ENCODE measurements around the gene SLC14A1.

The SLC14A1 gene

GRCh38 chr18:45723567-45724355 lies at the start of gene SLC14A1:
TSS of gene SLC14A1 (plus strand) at chr18:45724181. CDS start at chr18:45730321, 6,140 bp downstream.
- no peaks in the 10 kb centered on the region for H3K4me1 ChIP-seq
- no peak within 1 kb of the TSS for H3K4me3 ChIP-seq
- H3K9me3 ChIP-seq: no peaks in the 10 kb centered on the region
- peaks cover 6% of the 10 kb centered on the region; the same call in 1 of the 2 replicates for H3K27me3 ChIP-seq (ENCODE audit: low read depth)
- in situ Hi-C loops (cut with MboI; ENCODE audit: low sequenced_read_pairs): no loop called here
- no peaks in the 10 kb centered on the region for H3K36me3 ChIP-seq (replicated peaks)
- no peak for DNase-seq (ENCODE audit: low spot score in 2 of 2)

DNA sequence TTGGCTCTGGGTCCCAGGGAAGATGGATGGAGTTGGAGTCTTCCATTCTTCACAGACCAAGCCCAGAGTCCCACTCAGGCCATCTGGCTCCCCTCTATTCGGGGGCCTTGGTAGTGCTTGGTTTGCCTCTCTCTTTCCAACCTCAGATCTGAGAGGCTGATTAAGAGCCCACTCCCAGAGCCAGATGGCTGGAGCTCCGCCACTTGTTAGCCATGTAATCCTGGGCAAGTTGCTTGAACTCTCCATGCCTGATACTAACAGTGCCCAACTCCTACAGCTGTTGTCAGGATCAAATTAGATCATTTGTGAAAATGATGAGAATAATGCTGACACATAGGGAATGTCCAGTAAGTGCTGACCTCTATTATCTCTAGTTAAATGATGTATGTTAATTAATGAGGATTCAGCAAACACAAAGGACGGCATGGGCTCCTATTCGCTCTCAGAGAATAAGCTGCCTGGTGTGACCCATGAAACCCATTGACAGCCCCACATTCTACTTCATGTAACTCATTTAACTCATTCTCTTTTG lies 46.6 kb upstream of the SLC14A1 start:
- H3K4me1 ChIP-seq: no peaks in the 10 kb centered on the region
- no peaks in the 10 kb centered on the region for H3K36me3 ChIP-seq (replicated peaks)
- no peaks in the 10 kb centered on the region for H3K9me3 ChIP-seq
- DNase-seq (ENCODE audit: low spot score in 2 of 2): no peak
- in situ Hi-C loops (cut with MboI; ENCODE audit: low sequenced_read_pairs): no loop called here
- H3K4me3 ChIP-seq: no peak overlapping the region
- peaks cover 4% of the 10 kb centered on the region; the same call in 1 of the 2 replicates for H3K27me3 ChIP-seq (ENCODE audit: low read depth)

- Histone ChIP-seq H3K4me1 (no peaks in the 10 kb centered on the region), H3K4me3 (no peak overlapping the region), H3K27me3 (ENCODE audit: low read depth) (peaks cover 4% of the 10 kb centered on the region; the same call in 1 of the 2 replicates), H3K9me3 (no peaks in the 10 kb centered on the region), H3K36me3 (replicated peaks) (no peaks in the 10 kb centered on the region)
- in situ Hi-C loops (cut with MboI; ENCODE audit: low sequenced_read_pairs): no loop called here
- no peak for DNase-seq (ENCODE audit: low spot score in 2 of 2)
These were observed 45.5 kb upstream of the SLC14A1 start for GRCh38 chr18:45678441-45678840.

DNA sequence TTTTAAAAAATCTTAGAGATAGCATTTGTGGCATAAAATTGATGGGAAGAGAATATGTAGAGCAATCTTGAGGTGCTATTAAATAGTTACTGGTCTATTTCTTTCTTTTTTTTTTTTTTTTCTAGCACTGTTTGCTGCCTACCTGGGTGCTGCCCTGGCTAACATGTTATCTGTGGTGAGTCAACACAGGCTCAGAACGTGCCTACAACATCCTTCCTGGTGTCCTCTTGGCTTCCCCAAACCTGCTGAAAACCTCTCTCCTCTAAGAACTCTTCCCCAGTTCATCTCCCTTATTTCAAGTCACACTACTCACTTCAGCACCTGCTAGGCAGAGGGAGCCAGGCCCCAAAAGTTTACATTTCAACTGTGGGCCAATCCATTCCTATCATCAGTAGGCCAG lies 45.1 kb upstream of the SLC14A1 start:
- in situ Hi-C loops (cut with MboI; ENCODE audit: low sequenced_read_pairs): no loop called here

DNA sequence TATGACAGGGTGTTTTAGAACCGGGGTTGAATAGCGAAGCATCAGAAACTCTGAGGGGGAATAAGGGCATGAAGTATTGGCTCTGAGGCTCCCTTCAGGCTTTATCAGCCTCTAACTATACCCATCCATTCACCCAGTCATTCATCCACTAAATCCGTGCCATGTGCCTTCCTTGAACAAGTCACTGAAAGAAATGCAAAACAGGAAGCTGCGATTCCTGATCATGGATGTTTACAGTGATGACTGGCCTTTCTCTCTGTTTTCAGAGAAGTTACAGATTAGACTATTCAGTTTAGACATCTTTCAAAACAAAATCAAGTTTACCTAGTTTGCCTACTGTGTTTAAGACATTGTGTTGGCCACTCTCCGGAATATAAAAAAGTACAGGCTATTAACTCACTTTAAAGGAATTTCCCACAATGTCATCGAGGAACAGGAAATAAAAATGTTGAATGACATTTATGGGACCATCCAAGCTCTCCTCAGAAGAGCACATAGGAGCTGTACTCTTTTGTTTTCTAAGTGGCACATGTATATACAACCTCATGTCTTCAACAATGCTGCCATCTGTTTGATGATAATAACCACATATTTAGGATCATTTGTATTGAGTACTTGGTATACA lies 43.8 kb upstream of the SLC14A1 start:
- no peak overlapping the region for H3K4me3 ChIP-seq
- in situ Hi-C loops (cut with MboI; ENCODE audit: low sequenced_read_pairs): no loop called here
- peaks cover 7% of the 10 kb centered on the region; the same call in 1 of the 2 replicates for H3K27me3 ChIP-seq (ENCODE audit: low read depth)
- H3K9me3 ChIP-seq: no peaks in the 10 kb centered on the region
- no peak for DNase-seq (ENCODE audit: low spot score in 2 of 2)
- H3K36me3 ChIP-seq (replicated peaks): no peaks in the 10 kb centered on the region
- H3K4me1 ChIP-seq: no peaks in the 10 kb centered on the region

More for the DNA sequence above, 45.1 kb upstream of the SLC14A1 start:
- peaks cover 4% of the 10 kb centered on the region; the same call in 1 of the 2 replicates for H3K27me3 ChIP-seq (ENCODE audit: low read depth)
- no peaks in the 10 kb centered on the region for H3K4me1 ChIP-seq
- no peak for DNase-seq (ENCODE audit: low spot score in 2 of 2)
- H3K9me3 ChIP-seq: no peaks in the 10 kb centered on the region
- H3K36me3 ChIP-seq (replicated peaks): no peaks in the 10 kb centered on the region
- H3K4me3 ChIP-seq: no peak overlapping the region

GRCh38 chr18:45682181-45682580 lies 41.8 kb upstream of the SLC14A1 start:
- H3K9me3 ChIP-seq: no peaks in the 10 kb centered on the region
- H3K4me3 ChIP-seq: no peak overlapping the region
- no peaks in the 10 kb centered on the region for H3K4me1 ChIP-seq
- H3K27me3 ChIP-seq (ENCODE audit: low read depth): peaks cover 7% of the 10 kb centered on the region; the same call in 1 of the 2 replicates
- in situ Hi-C loops (cut with MboI; ENCODE audit: low sequenced_read_pairs): no loop called here
- no peaks in the 10 kb centered on the region for H3K36me3 ChIP-seq (replicated peaks)
- DNase-seq (ENCODE audit: low spot score in 2 of 2): no peak

- Histone ChIP-seq H3K4me3 (no peak overlapping the region), H3K4me1 (no peaks in the 10 kb centered on the region), H3K27me3 (ENCODE audit: low read depth) (0 out of 2 replicates have a peak, but pooled peaks cover 3% of the 10 kb centered on the region), H3K9me3 (no peaks in the 10 kb centered on the region), H3K36me3 (replicated peaks) (no peaks in the 10 kb centered on the region)
- in situ Hi-C loops (cut with MboI; ENCODE audit: low sequenced_read_pairs): no loop called here
- DNase-seq (ENCODE audit: low spot score in 2 of 2): no peak
These were observed 39.5 kb upstream of the SLC14A1 start for GRCh38 chr18:45684341-45685115.

- Histone ChIP-seq H3K36me3 (replicated peaks) (no peaks in the 10 kb centered on the region), H3K4me1 (no peaks in the 10 kb centered on the region), H3K9me3 (no peaks in the 10 kb centered on the region), H3K27me3 (ENCODE audit: low read depth) (peaks cover 7% of the 10 kb centered on the region; the same call in 1 of the 2 replicates), H3K4me3 (no peak overlapping the region)
- in situ Hi-C loops (cut with MboI; ENCODE audit: low sequenced_read_pairs): no loop called here
- no peak for DNase-seq (ENCODE audit: low spot score in 2 of 2)
These were observed 36.9 kb upstream of the SLC14A1 start for GRCh38 chr18:45686891-45687611.

DNA sequence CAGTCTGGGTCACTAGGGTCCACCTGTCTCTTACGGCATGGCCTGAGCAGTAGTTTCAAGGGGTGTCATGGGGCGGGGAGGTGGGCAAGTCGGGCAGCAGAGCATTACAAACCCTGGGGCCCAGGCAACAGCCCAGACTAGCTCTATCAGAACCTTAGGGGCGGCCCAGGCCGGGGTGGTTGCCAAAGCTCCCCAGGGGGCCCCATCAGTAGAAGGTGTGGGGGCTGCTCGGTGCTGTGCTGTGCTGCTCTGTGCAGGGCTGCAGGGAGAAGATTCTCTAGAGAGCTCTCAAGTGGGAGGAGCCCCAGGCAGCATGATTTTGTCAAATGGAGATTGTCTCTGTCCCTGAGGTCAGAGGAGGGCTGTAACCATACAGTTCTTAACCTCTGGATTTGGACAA lies 36.4 kb upstream of the SLC14A1 start:
- H3K4me3 ChIP-seq: no peak overlapping the region
- H3K4me1 ChIP-seq: no peaks in the 10 kb centered on the region
- H3K9me3 ChIP-seq: no peaks in the 10 kb centered on the region
- DNase-seq (ENCODE audit: low spot score in 2 of 2): no peak
- in situ Hi-C loops (cut with MboI; ENCODE audit: low sequenced_read_pairs): no loop called here
- H3K36me3 ChIP-seq (replicated peaks): no peaks in the 10 kb centered on the region
- H3K27me3 ChIP-seq (ENCODE audit: low read depth): peaks cover 7% of the 10 kb centered on the region; the same call in 1 of the 2 replicates

- Histone ChIP-seq H3K9me3 (no peaks in the 10 kb centered on the region), H3K4me1 (no peaks in the 10 kb centered on the region), H3K27me3 (ENCODE audit: low read depth) (peaks cover 7% of the 10 kb centered on the region; the same call in 1 of the 2 replicates), H3K36me3 (replicated peaks) (no peaks in the 10 kb centered on the region), H3K4me3 (no peak overlapping the region)
- no peak for DNase-seq (ENCODE audit: low spot score in 2 of 2)
- in situ Hi-C loops (cut with MboI; ENCODE audit: low sequenced_read_pairs): no loop called here
These were observed 35.9 kb upstream of the SLC14A1 start for GRCh38 chr18:45688113-45688512.

DNA sequence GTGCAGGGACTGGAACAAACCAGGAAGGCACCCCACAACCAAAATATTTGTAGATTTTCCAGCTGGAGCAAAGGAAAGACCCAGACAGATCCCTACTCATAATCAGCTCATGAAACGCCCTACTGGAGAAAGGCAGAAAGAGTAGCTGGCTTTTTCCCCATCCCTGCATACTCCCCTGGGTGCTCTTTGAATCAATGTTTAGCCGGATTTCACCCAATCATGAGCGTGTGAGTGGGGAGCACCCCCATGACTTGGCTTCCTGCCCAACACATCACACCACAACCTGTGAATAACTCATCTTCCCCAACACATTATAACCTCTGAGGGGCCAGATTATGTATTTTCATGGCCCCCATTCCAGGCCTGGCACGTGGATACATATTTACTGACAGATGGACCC lies 35.1 kb upstream of the SLC14A1 start:
- no peak for DNase-seq (ENCODE audit: low spot score in 2 of 2)
- Histone ChIP-seq H3K4me1 (no peaks in the 10 kb centered on the region), H3K4me3 (no peak overlapping the region), H3K27me3 (ENCODE audit: low read depth) (peaks cover 7% of the 10 kb centered on the region; the same call in 1 of the 2 replicates), H3K9me3 (no peaks in the 10 kb centered on the region), H3K36me3 (replicated peaks) (no peaks in the 10 kb centered on the region)
- in situ Hi-C loops (cut with MboI; ENCODE audit: low sequenced_read_pairs): no loop called here

GRCh38 chr18:45689396-45689795 lies 34.6 kb upstream of the SLC14A1 start:
- Histone ChIP-seq H3K4me1 (no peaks in the 10 kb centered on the region), H3K36me3 (replicated peaks) (no peaks in the 10 kb centered on the region), H3K4me3 (no peak overlapping the region), H3K27me3 (ENCODE audit: low read depth) (peaks cover 5% of the 10 kb centered on the region; the same call in 1 of the 2 replicates), H3K9me3 (no peaks in the 10 kb centered on the region)
- in situ Hi-C loops (cut with MboI; ENCODE audit: low sequenced_read_pairs): no loop called here
- no peak for DNase-seq (ENCODE audit: low spot score in 2 of 2)
